ENCODE data around the gene PIN1. TPM values are rescaled to one million over a fixed set of nuclear protein-coding genes. Genes with fewer than 3 reads are reported as not detected.

PIN1 gene
- total and polyA plus RNA-seq, 10 of the 15 experiments (the other 5 are each of a cell fraction or from before 2014, with no cell fraction given) = 2.4 to 209 (median 71.5) TPM

- H3K9ac ChIP-seq (ENCODE audit: control insufficient read depth, insufficient read depth, low read length) = no peak overlapping the region
- peaks cover 0 to 4% of the 10 kb centered on the region in 2 experiments; a peak in 1 of 4 replicates for H3K36me3 ChIP-seq (ENCODE audit: control insufficient read depth in 2 of 2, insufficient read depth in 2 of 2, low read length in 1 of 2)
- H3K9me3 ChIP-seq (replicated peaks; ENCODE audit: control insufficient read depth, insufficient read depth, low read length) = no peaks in the 10 kb centered on the region
- no peaks in the 10 kb centered on the region for H3K27me3 ChIP-seq (replicated peaks in 1 of 2; ENCODE audit: control insufficient read depth in 2 of 2, insufficient read depth in 2 of 2, low read length in 1 of 2)
- intact Hi-C loops (cut with micrococcal nuclease; ENCODE audit: unreplicated experiment) (no loop called here), in situ Hi-C loops (cut with MboI) (no loop called here)
- H3K79me2 ChIP-seq (ENCODE audit: control insufficient read depth, insufficient read depth, low read length) = no peaks in the 10 kb centered on the region
- no peak overlapping the region for H3K27ac ChIP-seq (ENCODE audit: control insufficient read depth, insufficient read depth)
- no peak for ATAC-seq
- 95% methylated on average over 9 of the region's 10 CpGs for WGBS (ENCODE audit: insufficient coverage, insufficient replicate concordance, low lambda C conversion rate, missing lambda C conversion rate)
- ChIA-PET SMC1A (ENCODE audit: uncharacterized antibody, unreplicated experiment) (no interaction called here), POLR2A (no interaction called here), CTCF (interaction anchor here (1.7 kb wide), 1 partner anchor 176 kb away, joined by 5 read pairs; no protein-coding TSS in a partner anchor), RAD21 (ENCODE audit: unreplicated experiment) (interaction anchor here (0.6 to 0.7 kb wide), 2 partner anchors 74 to 176 kb away, joined by 3 read pairs; no protein-coding TSS in a partner anchor)
- no peaks in the 10 kb centered on the region for H4K20me1 ChIP-seq (ENCODE audit: control insufficient read depth, insufficient read depth)
- DNase-seq (ENCODE audit: low read depth, low spot score) = no peak
- no peak for FAIRE-seq
- no TSS peak for BruUV-seq (replicated peaks)
- no peaks in the 10 kb centered on the region for H3K4me1 ChIP-seq (ENCODE audit: control insufficient read depth, insufficient read depth, low read length)
- no peak for TF ChIP-seq GABPA (IDR thresholded peaks at IDR 0.05; ENCODE audit: low read depth)
- no peak for TF ChIP-seq SMC3 (IDR thresholded peaks at IDR 0.05; ENCODE audit: borderline replicate concordance, low read length)
- TF ChIP-seq FOXK2 (IDR thresholded peaks at IDR 0.05) = no peak
- TF ChIP-seq MYB (IDR thresholded peaks at IDR 0.05; ENCODE audit: borderline replicate concordance, low read depth, low read length) = no peak
- TF ChIP-seq TBL1XR1 (IDR thresholded peaks at IDR 0.05; ENCODE audit: low read depth, low read length) = no peak
- no peak for TF ChIP-seq HDGF (IDR thresholded peaks at IDR 0.05)
- TF ChIP-seq BCL11A (IDR thresholded peaks at IDR 0.05; ENCODE audit: low read depth, low read length) = no peak
- no peak for TF ChIP-seq RB1 (IDR thresholded peaks at IDR 0.05; ENCODE audit: borderline replicate concordance)
- no peak for TF ChIP-seq CHD4 (IDR thresholded peaks at IDR 0.05)
- TF ChIP-seq FOXM1 (IDR thresholded peaks at IDR 0.05; ENCODE audit: low read depth, low read length) = no peak
- no peak for TF ChIP-seq EED (IDR thresholded peaks at IDR 0.05; ENCODE audit: low read depth)
- TF ChIP-seq IKZF1 (conservative IDR thresholded peaks at IDR 0.05) = no peak
- TF ChIP-seq SP1 (IDR thresholded peaks at IDR 0.05; ENCODE audit: low read depth, low read length) = no peak
- no peak for TF ChIP-seq RAD51 (IDR thresholded peaks at IDR 0.05)
- TF ChIP-seq PML (IDR thresholded peaks at IDR 0.05; ENCODE audit: low read length) = no peak
- TF ChIP-seq SMAD1 (IDR thresholded peaks at IDR 0.05; ENCODE audit: low read depth, partially characterized antibody) = no peak
- no peak for TF ChIP-seq HDAC2 (IDR thresholded peaks at IDR 0.05)
- TF ChIP-seq ZSCAN29 (IDR thresholded peaks at IDR 0.05) = no peak
- no peak overlapping the region for H3K4me3 ChIP-seq
- no peak overlapping the region for H2AFZ ChIP-seq (ENCODE audit: control insufficient read depth, low read depth, low read length)
- H3K4me2 ChIP-seq (ENCODE audit: control insufficient read depth, insufficient read depth) = no peak overlapping the region
Observed at GRCh38 chr19:9801976-9802375, 33.1 kb upstream of the PIN1 start.
